ENCODE data around the gene ADH4. TPM values are rescaled to one million over a fixed set of nuclear protein-coding genes. Genes with fewer than 3 reads are reported as not detected.

The ADH4 gene
- total RNA-seq, 1 experiment from 2014 or later = not detected

GRCh38 chr4:99076292-99076976, 67.7 kb downstream of the ADH4 start:
- H3K27me3 ChIP-seq (ENCODE audit: low read length) = no peaks in the 10 kb centered on the region
- peaks cover 5% of the 10 kb centered on the region; the same call in 1 of the 2 replicates for H3K4me1 ChIP-seq (ENCODE audit: insufficient read depth, low read length)
- H3K79me2 ChIP-seq (ENCODE audit: low read length) = no peaks in the 10 kb centered on the region
- no TSS peak for BruUV-seq (replicated peaks)
- no peak overlapping the region for H3K27ac ChIP-seq (ENCODE audit: low read length)
- no peak overlapping the region for H3K4me2 ChIP-seq (ENCODE audit: low read length)
- no peak overlapping the region for H3K9ac ChIP-seq (ENCODE audit: low read length)
- ChIA-PET CTCF (no interaction called here), POLR2A (ENCODE audit: unreplicated experiment) (no interaction called here)
- intact Hi-C loops (cut with micrococcal nuclease) = no loop called here
- H2AFZ ChIP-seq (ENCODE audit: low read length) = no peak overlapping the region
- H3K9me2 ChIP-seq (replicated peaks; ENCODE audit: low read length) = no peaks in the 10 kb centered on the region
- no peaks in the 10 kb centered on the region for H3F3A ChIP-seq (ENCODE audit: low read length, unreplicated experiment)
- H3K4me3 ChIP-seq (ENCODE audit: low read length) = no peak overlapping the region
- no peak for ATAC-seq
- no peaks in the 10 kb centered on the region for H4K20me1 ChIP-seq (ENCODE audit: low read length)
- H3K9me3 ChIP-seq (ENCODE audit: low read length) = no peaks in the 10 kb centered on the region
- TF ChIP-seq EZH2 (IDR thresholded peaks at IDR 0.05; ENCODE audit: low read length, unreplicated experiment) (no peak), CTCF (conservative IDR thresholded peaks at IDR 0.05; ENCODE audit: low read depth, low read length) (no peak), EZH2phosphoT487 (IDR thresholded peaks at IDR 0.05; ENCODE audit: borderline replicate concordance, low read length) (no peak)
- H3K36me3 ChIP-seq (ENCODE audit: low read depth, low read length) = peaks cover 37% of the 10 kb centered on the region
- DNase-seq = no peak

DNA sequence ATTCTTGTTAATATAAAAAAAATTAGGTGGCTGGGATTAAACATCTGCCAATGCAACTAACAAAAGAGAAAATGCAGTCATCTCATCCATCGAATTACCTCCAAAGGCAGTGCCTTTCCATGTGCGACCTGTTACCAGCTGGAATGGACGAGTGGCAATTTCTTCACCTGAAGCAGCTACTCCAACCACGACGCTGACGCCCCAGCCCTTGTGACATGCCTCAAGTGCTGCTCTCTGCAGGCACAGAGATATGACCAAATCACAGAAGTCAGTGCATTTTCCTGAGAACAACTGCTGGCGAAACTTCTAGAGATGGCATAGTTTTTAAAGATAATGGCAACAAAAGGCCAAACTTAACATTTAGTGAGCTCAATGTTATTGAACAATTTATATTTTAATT, 69.3 kb downstream of the ADH4 start:
- Histone ChIP-seq H3K9me3 (ENCODE audit: low read length) (no peaks in the 10 kb centered on the region), H3K4me2 (ENCODE audit: low read length) (no peak overlapping the region), H3K27me3 (ENCODE audit: low read length) (no peaks in the 10 kb centered on the region), H3K4me3 (ENCODE audit: low read length) (no peak overlapping the region), H4K20me1 (ENCODE audit: low read length) (no peaks in the 10 kb centered on the region), H3K4me1 (ENCODE audit: insufficient read depth, low read length) (no peaks in the 10 kb centered on the region), H2AFZ (ENCODE audit: low read length) (no peak overlapping the region), H3K36me3 (ENCODE audit: low read depth, low read length) (peaks cover 33% of the 10 kb centered on the region), H3F3A (ENCODE audit: low read length, unreplicated experiment) (no peaks in the 10 kb centered on the region), H3K79me2 (ENCODE audit: low read length) (no peaks in the 10 kb centered on the region), H3K9ac (ENCODE audit: low read length) (no peak overlapping the region), H3K9me2 (replicated peaks; ENCODE audit: low read length) (no peaks in the 10 kb centered on the region), H3K27ac (ENCODE audit: low read length) (no peak overlapping the region)
- TF ChIP-seq EZH2phosphoT487 (IDR thresholded peaks at IDR 0.05; ENCODE audit: borderline replicate concordance, low read length) (no peak), EZH2 (IDR thresholded peaks at IDR 0.05; ENCODE audit: low read length, unreplicated experiment) (no peak), CTCF (conservative IDR thresholded peaks at IDR 0.05; ENCODE audit: low read depth, low read length) (no peak)
- CTCF ChIA-PET = no interaction called here
- DNase-seq (no peak), ATAC-seq (no peak)
- BruUV-seq (replicated peaks) = no TSS peak
- intact Hi-C loops (cut with micrococcal nuclease) = no loop called here
- POLR2A ChIA-PET (ENCODE audit: unreplicated experiment) = no interaction called here

Other genes starting within 250 kb of the ADH4 start
- gene EIF4E, start 215.2 kb downstream of the ADH4 start, total RNA-seq (2014; rRNA removed) = 110 and 134 TPM in 2 replicates
- 53.9 and 54.8 TPM in 2 replicates for gene METAP1, start 148.6 kb downstream of the ADH4 start, total RNA-seq (2014; rRNA removed)
- gene ADH5, start 55.5 kb downstream of the ADH4 start, total RNA-seq (2014; rRNA removed) = 83.1 and 94.5 TPM in 2 replicates
- gene ADH6, start 74.9 kb upstream of the ADH4 start, total RNA-seq (2014; rRNA removed) = not detected in 2 replicates
- not detected in 2 replicates for gene ADH1A, start 146.7 kb upstream of the ADH4 start, total RNA-seq (2014; rRNA removed)
- gene ADH1B, start 177.1 kb upstream of the ADH4 start, total RNA-seq (2014; rRNA removed) = not detected in 2 replicates
- gene ADH1C, start 208.4 kb upstream of the ADH4 start, total RNA-seq (2014; rRNA removed) = not detected in 2 replicates

Measured in PC-3 (cell line).